Endothelial cell of umbilical vein (primary cell): Measurements from ENCODE around the gene TMC3. TPM values are rescaled to one million over a fixed set of nuclear protein-coding genes. Genes with fewer than 3 reads are reported as not detected.

ENCODE experiments used
- BruUV-seq: library from RNA; stranded (reverse); fragments of 400-500 nt; replicated peaks from 2 replicates; lab custom pipeline; 2021; lab: Mats Ljungman, UMichigan
- CTCF ChIA-PET: fragments of 300-600, 350-600 bp; sonication (Branson Sonifier 250); formaldehyde crosslinking; loops from one replicate; lab custom pipeline; 2021; ENCODE audit warnings: antibody characterized with exemption, inconsistent platforms; lab: Charles Lee
- POLR2A ChIA-PET: fragments of 300-600, 350-600 bp; sonication (Branson Sonifier 250); formaldehyde crosslinking; loops from one replicate; lab custom pipeline; 2021; ENCODE audit warnings: antibody characterized with exemption, inconsistent platforms; lab: Charles Lee
- DNase-seq: peaks from one replicate; pipeline ENCODE4 v3.0.0-alpha.2; 2011; ENCODE audit warnings: low read depth, low spot score
- FAIRE-seq: peaks from 2 replicates; lab custom pipeline; 2011; peaks lifted over from hg19 to GRCh38; lab: Jason Lieb, UNC
- H2AFZ ChIP-seq: 2 replicates; pipeline ENCODE4 v1.6.0; 2012; ENCODE audit warnings: low read depth, low read length, control low read depth, inconsistent platforms
- H3K27ac ChIP-seq: 2 replicates; pipeline ENCODE4 v1.5.1; 2011; ENCODE audit warnings: low read depth, mild to moderate bottlenecking, control low read depth, low read length, moderate library complexity; ENCODE audit not compliant: insufficient read depth
- H3K27me3 ChIP-seq, 2 experiments: 2 replicates each; pipeline versions ENCODE4 v1.6.0 to v1.6.1; 2011; ENCODE audit warnings: low read length in 2 of 2, mixed read lengths in 1 of 2; ENCODE audit not compliant: control insufficient read depth in 2 of 2, insufficient read depth in 2 of 2
- H3K36me3 ChIP-seq, 2 experiments: 2 replicates in 1 of 2; 3 replicates in 1 of 2; pipeline ENCODE4 v1.5.1; 2011; ENCODE audit warnings: low read length in 2 of 2, mild to moderate bottlenecking in 1 of 2, moderate library complexity in 1 of 2; ENCODE audit not compliant: control insufficient read depth in 2 of 2, insufficient read depth in 2 of 2; ENCODE audit errors: extremely low read depth in 1 of 2
- H3K4me1 ChIP-seq: 3 replicates; pipeline ENCODE4 v1.5.1; 2011; ENCODE audit warnings: mild to moderate bottlenecking, low read length; ENCODE audit not compliant: control insufficient read depth, insufficient read depth; ENCODE audit errors: extremely low read depth
- H3K4me2 ChIP-seq: 2 replicates; pipeline ENCODE4 v1.6.1; 2011; ENCODE audit warnings: low read length, control low read depth, mixed read lengths; ENCODE audit not compliant: insufficient read depth
- H3K4me3 ChIP-seq, 3 experiments: fragments of 200-600 bp in 1 of 3; sonication (generic), shearing (Covaris generic) in 1 of 3; replicated peaks in 1 of 3; 2 replicates each; pipeline ENCODE4 v1.5.1; 2011 to 2016; ENCODE audit warnings: control low read depth in 3 of 3, low read length in 3 of 3, mild to moderate bottlenecking in 2 of 3, inconsistent platforms in 1 of 3, low read depth in 1 of 3, moderate library complexity in 1 of 3; ENCODE audit not compliant: insufficient read depth in 1 of 3
- H3K79me2 ChIP-seq: 2 replicates; pipeline ENCODE4 v1.6.0; 2012; ENCODE audit warnings: low read length, inconsistent platforms; ENCODE audit not compliant: control insufficient read depth, insufficient read depth
- H3K9ac ChIP-seq: replicated peaks from 2 replicates; pipeline ENCODE3; 2011; ENCODE audit warnings: low read length, control low read depth; ENCODE audit not compliant: insufficient read depth; ENCODE audit errors: extremely low read depth
- H3K9me1 ChIP-seq: replicated peaks from 3 replicates; pipeline ENCODE4 v1.6.0; 2011; ENCODE audit warnings: mild to moderate bottlenecking, low read length; ENCODE audit not compliant: control insufficient read depth, insufficient read depth; ENCODE audit errors: extremely low read depth
- H3K9me3 ChIP-seq: replicated peaks from 2 replicates; pipeline ENCODE4 v1.5.1; 2012; ENCODE audit warnings: low read length, inconsistent platforms; ENCODE audit not compliant: control insufficient read depth, insufficient read depth
- H4K20me1 ChIP-seq: replicated peaks from 2 replicates; pipeline ENCODE3; 2011; ENCODE audit warnings: mild to moderate bottlenecking, low read length; ENCODE audit not compliant: control insufficient read depth, insufficient read depth; ENCODE audit errors: extremely low read depth
- EZH2 ChIP-seq: IDR thresholded peaks from 2 replicates; pipeline ENCODE4 v1.6.1; 2012; ENCODE audit warnings: borderline replicate concordance, low read depth, mild to moderate bottlenecking, moderate library complexity, low read length, inconsistent platforms; ENCODE audit not compliant: severe bottlenecking
- FOS ChIP-seq: IDR thresholded peaks from 2 replicates; pipeline ENCODE4 v1.6.1; 2011; ENCODE audit warnings: mild to moderate bottlenecking, low read length, moderate library complexity, borderline replicate concordance; ENCODE audit not compliant: insufficient read depth
- GATA2 ChIP-seq: IDR thresholded peaks from 2 replicates; pipeline ENCODE4 v1.7.0; 2011; ENCODE audit warnings: low read depth, mild to moderate bottlenecking, moderate library complexity, mixed read lengths, low read length; ENCODE audit not compliant: insufficient read length, insufficient read depth
- JUN ChIP-seq: IDR thresholded peaks from 2 replicates; pipeline ENCODE4 v1.6.1; 2011; ENCODE audit warnings: borderline replicate concordance, low read depth; ENCODE audit not compliant: insufficient read length, insufficient read depth
- MYC ChIP-seq: IDR thresholded peaks from one replicate; pipeline ENCODE4 v1.6.1; 2011; ENCODE audit warnings: mild to moderate bottlenecking, low read depth, low read length
- POLR2A ChIP-seq: IDR thresholded peaks from 2 replicates; pipeline ENCODE4 v1.6.1; 2012; ENCODE audit warnings: low read depth, mild to moderate bottlenecking, control low read depth, low read length
- POLR2AphosphoS5 ChIP-seq: IDR thresholded peaks from 2 replicates; pipeline ENCODE4 v1.6.1; 2012; ENCODE audit warnings: low read depth, mild to moderate bottlenecking, control low read depth, low read length, moderate library complexity; ENCODE audit not compliant: insufficient read depth
- dilution Hi-C: fragments of 300-500 bp; cut with MboI; formaldehyde crosslinking; loops from one replicate; pipeline ENCODE4 v1.15.0; 2019; ENCODE audit warnings: low sequenced_read_pairs; ENCODE audit not compliant: extremely low pct_ligation_motif_present
- intact Hi-C: fragments of 100-400 bp; cut with micrococcal nuclease; formaldehyde crosslinking; loops from one replicate; pipeline ENCODE4 v1.10.0; 2022
- polyA plus RNA-seq, 4 experiments: library from polyadenylated mRNA; depleted of rRNA in 3 of 4; stranded (reverse) in 3 of 4; unstranded in 1 of 4; fragments of >200 nt; gene quantifications; 2 replicates each; pipeline versions ENCODE4 v1.2.1 to v1.2.3, GENCODE V29; 2011 to 2012; ENCODE audit warnings: missing spikeins in 1 of 4
- total RNA-seq: library from RNA; stranded (reverse); gene quantifications from 2 replicates; pipeline ENCODE4 v1.2.3, GENCODE V29; 2021
- TF ChIP-seq, protein P1 (sequence below): IDR thresholded peaks from 2 replicates; pipeline ENCODE4 v1.6.1; 2011; ENCODE audit not compliant: insufficient read depth, insufficient read length
- TF ChIP-seq, protein P2 (sequence below), 2 donors: IDR thresholded peaks; 1 replicate in 1 of 2; 2 replicates in 1 of 2; pipeline ENCODE4 v1.5.1; 2011; ENCODE audit warnings: low read length in 2 of 2, mild to moderate bottlenecking in 2 of 2, moderate library complexity in 2 of 2, control low read depth in 1 of 2, inconsistent platforms in 1 of 2, low read depth in 1 of 2; ENCODE audit not compliant: insufficient read depth in 1 of 2; ENCODE audit errors: extremely low read depth in 1 of 2

Gene TMC3
- total and polyA plus RNA-seq, 2 donors (not counting 3 experiments of a cell fraction or from before 2014, with no cell fraction given): not detected

DNA sequence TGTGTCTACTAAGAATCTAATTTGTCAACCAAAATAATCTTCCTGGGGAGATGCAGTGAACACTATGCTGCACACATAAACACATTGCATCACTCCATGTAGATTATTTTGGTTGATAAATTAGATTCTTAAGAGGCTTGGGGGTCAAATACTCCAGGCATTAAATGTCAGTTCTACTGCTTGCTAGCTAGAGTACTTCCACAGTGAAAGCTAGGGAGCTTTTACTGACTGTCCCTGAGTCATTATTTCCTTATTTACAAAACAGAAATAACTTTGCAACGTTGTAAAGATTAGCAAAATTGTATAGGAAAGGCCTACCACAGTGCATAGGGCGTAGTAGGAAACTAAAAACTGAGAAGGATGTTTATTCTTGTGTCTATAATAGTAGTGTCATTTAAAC, 12.9 kb upstream of the TMC3 start:
- DNase-seq (no peak), FAIRE-seq (no peak)
- POLR2A ChIA-PET: no interaction called here

More for the DNA sequence above, 12.9 kb upstream of the TMC3 start:
- Histone ChIP-seq H3K4me1 (no peaks in the 10 kb centered on the region), H3K4me3 (no peak overlapping the region), H3K9me3 (no peaks in the 10 kb centered on the region), H4K20me1 (no peaks in the 10 kb centered on the region), H3K27ac (no peak overlapping the region), H3K9me1 (no peaks in the 10 kb centered on the region), H3K9ac (no peak overlapping the region), H3K36me3 (no peaks in the 10 kb centered on the region), H3K27me3 (no peaks in the 10 kb centered on the region), H3K79me2 (no peaks in the 10 kb centered on the region), H3K4me2 (no peak overlapping the region), H2AFZ (no peak overlapping the region)
- CTCF ChIA-PET: interaction anchor here (1.1 to 1.6 kb wide), 2 partner anchors 24 to 112 kb away, joined by 3 read pairs; no protein-coding TSS in a partner anchor
- TF ChIP-seq POLR2A (no peak), FOS (no peak), JUN (no peak), EZH2 (no peak), MYC (no peak), POLR2AphosphoS5 (no peak), GATA2 (no peak)
- TF ChIP-seq, protein P1, sequence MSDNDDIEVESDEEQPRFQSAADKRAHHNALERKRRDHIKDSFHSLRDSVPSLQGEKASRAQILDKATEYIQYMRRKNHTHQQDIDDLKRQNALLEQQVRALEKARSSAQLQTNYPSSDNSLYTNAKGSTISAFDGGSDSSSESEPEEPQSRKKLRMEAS: no peak
- TF ChIP-seq, protein P2, sequence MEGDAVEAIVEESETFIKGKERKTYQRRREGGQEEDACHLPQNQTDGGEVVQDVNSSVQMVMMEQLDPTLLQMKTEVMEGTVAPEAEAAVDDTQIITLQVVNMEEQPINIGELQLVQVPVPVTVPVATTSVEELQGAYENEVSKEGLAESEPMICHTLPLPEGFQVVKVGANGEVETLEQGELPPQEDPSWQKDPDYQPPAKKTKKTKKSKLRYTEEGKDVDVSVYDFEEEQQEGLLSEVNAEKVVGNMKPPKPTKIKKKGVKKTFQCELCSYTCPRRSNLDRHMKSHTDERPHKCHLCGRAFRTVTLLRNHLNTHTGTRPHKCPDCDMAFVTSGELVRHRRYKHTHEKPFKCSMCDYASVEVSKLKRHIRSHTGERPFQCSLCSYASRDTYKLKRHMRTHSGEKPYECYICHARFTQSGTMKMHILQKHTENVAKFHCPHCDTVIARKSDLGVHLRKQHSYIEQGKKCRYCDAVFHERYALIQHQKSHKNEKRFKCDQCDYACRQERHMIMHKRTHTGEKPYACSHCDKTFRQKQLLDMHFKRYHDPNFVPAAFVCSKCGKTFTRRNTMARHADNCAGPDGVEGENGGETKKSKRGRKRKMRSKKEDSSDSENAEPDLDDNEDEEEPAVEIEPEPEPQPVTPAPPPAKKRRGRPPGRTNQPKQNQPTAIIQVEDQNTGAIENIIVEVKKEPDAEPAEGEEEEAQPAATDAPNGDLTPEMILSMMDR (IDR thresholded peaks at IDR 0.05; ENCODE audit: extremely low read depth in 1 of 2, insufficient read depth in 1 of 2, low read depth in 1 of 2, low read length in 2 of 2): no peak
- dilution Hi-C loops (no loop called here), intact Hi-C loops (no loop called here)
- no TSS peak for BruUV-seq
